HepG2 (cell line): ENCODE data around the gene CCL22. TPM values are rescaled to one million over a fixed set of nuclear protein-coding genes. Genes with fewer than 3 reads are reported as not detected.
A peak's percentile ranks its signal among the peaks of the same experiment; 100 is the strongest.

Experiments used
- ATF7-NPFF ChIP-seq: sonication (generic); formaldehyde crosslinking; IDR thresholded peaks from 2 replicates; pipeline ENCODE4 v1.8.1; 2023; ENCODE audit warnings: mild to moderate bottlenecking, low read depth, missing genetic modification reagents, moderate library complexity
- CBFB ChIP-seq: sonication (generic); formaldehyde crosslinking; IDR thresholded peaks from 2 replicates; pipeline ENCODE4 v1.4.0; 2020; ENCODE audit warnings: missing genetic modification reagents
- CBX1 ChIP-seq: IDR thresholded peaks from one replicate; pipeline ENCODE4 v1.6.1; 2016; ENCODE audit warnings: antibody characterized with exemption, low read depth
- ELF1 ChIP-seq: sonication (generic); formaldehyde crosslinking; IDR thresholded peaks from 2 replicates; pipeline ENCODE4 v1.4.0; 2020; ENCODE audit warnings: missing genetic modification reagents
- HDAC2 ChIP-seq: sonication (generic); formaldehyde crosslinking; IDR thresholded peaks from 2 replicates; pipeline ENCODE4 v1.4.0; 2020; ENCODE audit warnings: missing genetic modification reagents
- HHEX ChIP-seq: IDR thresholded peaks from 2 replicates; pipeline ENCODE4 v1.6.1; 2016; ENCODE audit warnings: control low read depth
- HOXD1 ChIP-seq: sonication (generic); formaldehyde crosslinking; IDR thresholded peaks from 2 replicates; pipeline ENCODE4 v1.5.0; 2020; ENCODE audit warnings: missing genetic modification reagents
- KDM1A ChIP-seq: IDR thresholded peaks from 2 replicates; pipeline ENCODE4 v1.6.1; 2016; ENCODE audit warnings: missing compliant biosample characterization
- MED1 ChIP-seq: sonication (generic); formaldehyde crosslinking; IDR thresholded peaks from 2 replicates; pipeline ENCODE4 v1.4.0; 2020; ENCODE audit warnings: missing genetic modification reagents
- MYC ChIP-seq: sonication (generic); formaldehyde crosslinking; IDR thresholded peaks from 2 replicates; pipeline ENCODE4 v1.9.0; 2021; ENCODE audit warnings: missing genetic modification reagents, borderline replicate concordance
- NFE2L2 ChIP-seq: fragments of 150-350 bp; IDR thresholded peaks from 2 replicates; pipeline ENCODE4 v1.6.1; 2014; ENCODE audit warnings: low read length
- NFRKB ChIP-seq: fragments of 450-650 bp; IDR thresholded peaks from 2 replicates; pipeline ENCODE4 v1.6.1; 2017
- PHB2 ChIP-seq: fragments of 450-650 bp; IDR thresholded peaks from 2 replicates; pipeline ENCODE4 v1.6.1; 2018; ENCODE audit not compliant: partially characterized antibody
- POLR2G ChIP-seq: fragments of 200-400 bp; formaldehyde crosslinking; IDR thresholded peaks from 2 replicates; pipeline ENCODE4 v1.6.1; 2018; ENCODE audit warnings: mild to moderate bottlenecking, low read depth, low read length, moderate library complexity
- RCOR2 ChIP-seq: IDR thresholded peaks from 2 replicates; pipeline ENCODE4 v1.6.1; 2016; ENCODE audit warnings: missing biosample characterization, missing genetic modification reagents
- SALL1 ChIP-seq: sonication (generic); formaldehyde crosslinking; IDR thresholded peaks from 2 replicates; pipeline ENCODE4 v1.8.0; 2022; ENCODE audit warnings: mild to moderate bottlenecking, missing genetic modification reagents
- SRSF1 ChIP-seq: fragments of 200-400 bp; formaldehyde crosslinking; optimal IDR thresholded peaks from 2 replicates; pipeline ENCODE3; 2017; ENCODE audit warnings: mild to moderate bottlenecking, low read depth, low read length, moderate library complexity
- SYNCRIP ChIP-seq: fragments of 200-400 bp; formaldehyde crosslinking; IDR thresholded peaks from 2 replicates; pipeline ENCODE4 v1.6.1; 2018; ENCODE audit warnings: mild to moderate bottlenecking, low read depth, low read length; ENCODE audit not compliant: insufficient read depth
- TBX2 ChIP-seq: sonication (generic); formaldehyde crosslinking; IDR thresholded peaks from 2 replicates; pipeline ENCODE4 v1.5.0; 2020; ENCODE audit warnings: missing genetic modification reagents, mild to moderate bottlenecking, borderline replicate concordance
- ZC3H13 ChIP-seq: sonication (generic); formaldehyde crosslinking; IDR thresholded peaks from 2 replicates; pipeline ENCODE4 v1.8.1; 2023; ENCODE audit warnings: mild to moderate bottlenecking, missing genetic modification reagents, moderate library complexity
- ZMAT3 ChIP-seq: sonication (generic); formaldehyde crosslinking; conservative IDR thresholded peaks from 2 replicates; pipeline ENCODE4 v1.7.0; 2021; ENCODE audit warnings: missing genetic modification reagents
- ZMYM4 ChIP-seq: sonication (generic); formaldehyde crosslinking; IDR thresholded peaks from 2 replicates; pipeline ENCODE4 v1.8.1; 2023; ENCODE audit warnings: mild to moderate bottlenecking, missing genetic modification reagents
- ZNF20 ChIP-seq: sonication (generic); formaldehyde crosslinking; IDR thresholded peaks from 2 replicates; pipeline ENCODE4 v1.4.0; 2020; ENCODE audit warnings: mild to moderate bottlenecking, moderate library complexity, missing genetic modification reagents
- ZNF563 ChIP-seq: sonication (generic); formaldehyde crosslinking; IDR thresholded peaks from 2 replicates; pipeline ENCODE4 v1.8.0; 2022; ENCODE audit warnings: mild to moderate bottlenecking, moderate library complexity, missing genetic modification reagents
- ZNF564 ChIP-seq: sonication (generic); formaldehyde crosslinking; IDR thresholded peaks from 2 replicates; pipeline ENCODE4 v1.8.1; 2023; ENCODE audit warnings: mild to moderate bottlenecking, missing genetic modification reagents
- ZNF598 ChIP-seq: sonication (generic); formaldehyde crosslinking; IDR thresholded peaks from 2 replicates; pipeline ENCODE4 v1.5.1; 2020; ENCODE audit warnings: mild to moderate bottlenecking, missing genetic modification reagents, borderline replicate concordance
- ZNF775 ChIP-seq: sonication (generic); formaldehyde crosslinking; IDR thresholded peaks from 2 replicates; pipeline ENCODE4 v1.4.0; 2020; ENCODE audit warnings: missing genetic modification reagents, mild to moderate bottlenecking, moderate library complexity, borderline replicate concordance
- polyA plus RNA-seq, 8 experiments: library from polyadenylated mRNA; depleted of rRNA in 3 of 8; stranded (reverse) in 7 of 8; unstranded in 1 of 8; fragments of >200 nt; fragmentation: Illumina TruSeq in 4 of 8; extraction: Trizol in 4 of 8; gene quantifications; 2 replicates each; pipeline versions ENCODE4 v1.2.1 to v1.2.3, GENCODE V29; 2011 to 2016; ENCODE audit warnings: low read depth in 4 of 8, missing spikeins in 1 of 8, mixed read lengths in 1 of 8; ENCODE audit not compliant: insufficient read depth in 1 of 8
- total RNA-seq, 5 experiments: library from RNA; depleted of rRNA; stranded (reverse); fragments of >200 nt; fragmentation: Illumina TruSeq; extraction: Trizol; gene quantifications; 2 replicates each; pipeline ENCODE4 v1.2.3, GENCODE V29; 2016; ENCODE audit warnings: low read depth in 1 of 5
- TF ChIP-seq, protein P1 (sequence below): IDR thresholded peaks from 2 replicates; pipeline ENCODE4 v1.6.1; 2016
- TF ChIP-seq, protein P2 (sequence below): sonication (generic); formaldehyde crosslinking; IDR thresholded peaks from 2 replicates; pipeline ENCODE4 v1.8.0; 2022; ENCODE audit warnings: mild to moderate bottlenecking, missing genetic modification reagents

Gene CCL22
- total and polyA plus RNA-seq, 2 of the 13 experiments (the other 11 are each of a cell fraction or from before 2014, with no cell fraction given), result not detected

DNA sequence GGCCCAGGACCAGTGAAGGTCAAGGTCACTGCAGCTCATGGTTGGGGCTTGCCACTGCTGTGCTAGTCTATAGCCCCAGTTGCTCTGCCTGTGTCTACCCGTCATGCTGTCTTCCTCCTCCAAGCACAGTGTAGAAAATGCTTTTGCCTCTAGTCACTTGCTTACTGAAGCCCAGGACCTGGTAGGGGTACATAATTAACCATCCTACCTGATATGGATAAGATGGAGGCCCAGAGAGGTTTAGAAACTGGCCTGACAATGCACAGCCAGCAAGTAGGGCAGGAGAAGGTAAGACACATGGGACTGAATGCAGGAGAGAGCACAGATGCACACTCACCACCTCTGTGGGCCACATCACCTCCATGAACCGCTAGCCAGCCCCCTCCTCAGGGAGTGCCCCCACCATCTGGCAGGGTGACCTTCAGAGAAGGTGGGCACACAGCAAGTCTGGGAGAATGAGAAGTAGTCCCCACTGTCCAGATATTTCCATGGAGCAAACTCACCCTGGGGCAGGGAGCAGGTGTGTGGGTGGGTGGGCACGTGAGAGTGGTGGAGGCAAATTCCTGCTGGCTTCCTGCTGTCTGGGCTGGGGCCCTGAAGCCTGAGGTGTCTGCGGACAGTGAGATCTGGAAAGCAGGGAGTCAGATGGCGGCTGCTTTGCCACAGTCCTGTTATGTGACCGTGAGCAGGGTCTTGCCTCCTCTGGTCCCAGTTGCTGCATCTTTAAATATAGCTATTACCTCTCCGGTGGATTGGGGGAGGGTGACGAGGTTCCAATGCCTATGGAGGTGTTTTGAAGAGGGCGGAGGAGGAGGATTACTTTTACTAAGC, 14.7 kb downstream of the CCL22 start (continued):
- TF ChIP-seq, protein P1, sequence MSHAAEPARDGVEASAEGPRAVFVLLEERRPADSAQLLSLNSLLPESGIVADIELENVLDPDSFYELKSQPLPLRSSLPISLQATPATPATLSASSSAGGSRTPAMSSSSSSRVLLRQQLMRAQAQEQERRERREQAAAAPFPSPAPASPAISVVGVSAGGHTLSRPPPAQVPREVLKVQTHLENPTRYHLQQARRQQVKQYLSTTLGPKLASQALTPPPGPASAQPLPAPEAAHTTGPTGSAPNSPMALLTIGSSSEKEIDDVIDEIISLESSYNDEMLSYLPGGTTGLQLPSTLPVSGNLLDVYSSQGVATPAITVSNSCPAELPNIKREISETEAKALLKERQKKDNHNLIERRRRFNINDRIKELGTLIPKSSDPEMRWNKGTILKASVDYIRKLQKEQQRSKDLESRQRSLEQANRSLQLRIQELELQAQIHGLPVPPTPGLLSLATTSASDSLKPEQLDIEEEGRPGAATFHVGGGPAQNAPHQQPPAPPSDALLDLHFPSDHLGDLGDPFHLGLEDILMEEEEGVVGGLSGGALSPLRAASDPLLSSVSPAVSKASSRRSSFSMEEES (CRISPR knock-in tag), result peak; percentile 60; the same call in 1 of the 2 replicates
- TF ChIP-seq HDAC2 (CRISPR knock-in tag), result peak; percentile 91
- no peak; the same call in 1 of the 2 replicates for TF ChIP-seq SALL1
- TF ChIP-seq ZMYM4, result peak; percentile 66; the same call in 1 of the 2 replicates
- TF ChIP-seq ZC3H13 (CRISPR knock-in tag), result no peak; the same call in 1 of the 2 replicates
- TF ChIP-seq HOXD1 (CRISPR knock-in tag), result no peak; the same call in 1 of the 2 replicates
- 0 out of 2 replicates have a peak, but pooled peaks have one; percentile 15 for TF ChIP-seq ZNF564 (CRISPR knock-in tag)
- no peak for TF ChIP-seq CBFB (CRISPR knock-in tag)
- no peak for TF ChIP-seq CBX1
- no peak for TF ChIP-seq NFRKB
- peak; percentile 86 for TF ChIP-seq HHEX (CRISPR knock-in tag)
- TF ChIP-seq ELF1 (CRISPR knock-in tag), result no peak; the same call in 1 of the 2 replicates
- no peak for TF ChIP-seq PHB2
- TF ChIP-seq TBX2, result no peak; the same call in 1 of the 2 replicates
- no peak for TF ChIP-seq ZNF563
- TF ChIP-seq SRSF1, result no peak
- no peak for TF ChIP-seq NFE2L2
- no peak for TF ChIP-seq ZNF598
- TF ChIP-seq, protein P2, sequence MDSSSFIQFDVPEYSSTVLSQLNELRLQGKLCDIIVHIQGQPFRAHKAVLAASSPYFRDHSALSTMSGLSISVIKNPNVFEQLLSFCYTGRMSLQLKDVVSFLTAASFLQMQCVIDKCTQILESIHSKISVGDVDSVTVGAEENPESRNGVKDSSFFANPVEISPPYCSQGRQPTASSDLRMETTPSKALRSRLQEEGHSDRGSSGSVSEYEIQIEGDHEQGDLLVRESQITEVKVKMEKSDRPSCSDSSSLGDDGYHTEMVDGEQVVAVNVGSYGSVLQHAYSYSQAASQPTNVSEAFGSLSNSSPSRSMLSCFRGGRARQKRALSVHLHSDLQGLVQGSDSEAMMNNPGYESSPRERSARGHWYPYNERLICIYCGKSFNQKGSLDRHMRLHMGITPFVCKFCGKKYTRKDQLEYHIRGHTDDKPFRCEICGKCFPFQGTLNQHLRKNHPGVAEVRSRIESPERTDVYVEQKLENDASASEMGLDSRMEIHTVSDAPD (CRISPR knock-in tag), result no peak
- TF ChIP-seq SYNCRIP, result no peak
- TF ChIP-seq RCOR2, result peak; percentile 82
- no peak for TF ChIP-seq ZMAT3 (CRISPR knock-in tag)
- TF ChIP-seq MYC (CRISPR knock-in tag), result peak; percentile 88
- TF ChIP-seq MED1 (CRISPR knock-in tag), result peak; percentile 98
- TF ChIP-seq ZNF20 (CRISPR knock-in tag), result no peak
- TF ChIP-seq KDM1A, result peak; percentile 87; the same call in 1 of the 2 replicates
- TF ChIP-seq POLR2G, result peak; percentile 8
- no peak for TF ChIP-seq ZNF775 (CRISPR knock-in tag)
- TF ChIP-seq ATF7-NPFF (CRISPR knock-in tag), result peak; percentile 65
